GM21447 (cell line): ENCODE data around the gene SLC28A1.

Experiments
- ATAC-seq: cut with Tn5 transposase; IDR thresholded peaks from one replicate; pipeline ENCODE4 v1.9.1; 2021; ENCODE audit not compliant: unreplicated experiment

The SLC28A1 gene

DNA sequence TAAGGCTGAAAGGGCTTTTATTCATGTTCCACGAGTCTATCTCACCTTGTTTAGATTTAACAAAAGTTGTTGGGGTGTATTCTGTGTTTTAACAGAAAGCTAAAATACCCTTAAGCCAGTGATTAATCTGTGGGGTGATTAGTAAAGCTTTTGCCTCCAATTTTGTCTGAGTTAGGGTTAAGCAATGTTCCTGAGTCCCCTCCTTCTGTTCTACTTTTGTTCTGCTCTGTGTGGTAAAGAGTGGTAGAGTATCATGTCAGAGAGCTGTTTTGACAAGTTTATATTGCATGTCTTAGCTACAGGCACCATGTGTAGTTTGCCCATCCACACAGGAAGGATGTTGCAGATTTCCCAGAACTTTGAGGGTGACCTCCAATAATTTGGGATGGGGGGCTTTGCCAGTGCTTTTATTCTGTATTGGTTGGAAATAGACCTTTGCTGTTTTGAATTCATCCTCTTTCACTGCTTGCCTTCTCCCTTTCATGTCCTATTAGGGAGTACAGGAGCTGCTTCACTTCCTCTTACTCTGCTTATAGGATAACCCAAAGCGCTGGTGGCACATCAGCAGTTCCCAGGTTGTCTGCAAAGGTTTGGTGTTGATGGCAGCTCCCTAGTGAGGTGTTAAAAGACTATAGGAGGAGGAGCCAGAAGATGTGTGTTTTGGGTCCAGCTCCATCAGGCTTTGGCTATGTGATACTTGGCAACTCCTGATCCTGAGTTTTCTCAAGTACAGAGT lies 104.6 kb downstream of the SLC28A1 start:
- no peak for ATAC-seq

DNA sequence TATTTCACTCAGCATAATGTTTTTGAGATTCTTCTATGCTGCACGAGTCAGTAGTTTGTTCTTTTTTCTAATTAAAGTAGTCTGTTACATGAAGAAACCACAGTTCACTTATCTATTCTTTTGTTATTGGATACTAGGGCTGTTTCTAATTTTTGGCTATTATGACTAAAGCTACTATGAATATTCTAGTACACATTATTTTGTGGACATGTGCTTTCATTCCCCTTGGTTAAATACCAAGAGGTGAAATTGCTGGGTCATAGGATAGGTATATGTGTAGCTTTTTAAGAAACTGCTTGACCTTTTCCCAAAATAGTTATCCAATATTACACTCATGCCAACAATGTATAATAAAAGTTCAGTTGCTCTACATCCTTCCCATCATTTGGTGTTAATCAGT lies 106.0 kb downstream of the SLC28A1 start:
- no peak for ATAC-seq

DNA sequence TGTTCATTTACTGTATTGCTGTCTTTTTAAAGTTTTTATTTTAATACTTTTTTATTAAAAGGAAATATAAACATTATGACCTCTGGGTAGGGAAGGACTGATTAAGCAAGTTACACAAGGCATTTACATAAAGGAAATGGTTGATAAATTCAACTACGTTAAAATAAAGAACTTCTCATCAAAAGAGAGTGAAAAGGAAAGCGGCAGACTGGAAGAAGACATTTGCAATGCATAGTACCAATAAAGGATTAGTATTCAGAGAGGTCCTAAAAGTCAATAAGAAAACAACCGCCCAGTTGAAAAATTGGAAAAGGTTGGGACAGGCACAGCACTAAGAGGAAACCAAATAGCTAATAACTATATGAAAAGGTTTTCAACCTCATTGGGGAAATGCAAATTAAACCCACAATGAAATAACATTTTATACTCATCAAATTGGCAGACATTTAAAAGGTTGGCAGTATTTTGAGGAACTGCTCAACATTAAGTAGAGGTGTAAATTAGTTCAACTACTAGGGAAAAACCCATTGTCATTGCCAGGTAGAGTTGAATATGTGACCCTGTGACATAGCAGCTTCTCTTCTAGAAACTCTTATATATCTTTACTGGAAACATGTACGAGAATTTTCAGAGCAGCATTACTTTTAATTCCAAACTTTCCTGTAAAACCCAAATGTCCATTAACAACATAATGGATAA lies 106.7 kb downstream of the SLC28A1 start:
- ATAC-seq = no peak

DNA sequence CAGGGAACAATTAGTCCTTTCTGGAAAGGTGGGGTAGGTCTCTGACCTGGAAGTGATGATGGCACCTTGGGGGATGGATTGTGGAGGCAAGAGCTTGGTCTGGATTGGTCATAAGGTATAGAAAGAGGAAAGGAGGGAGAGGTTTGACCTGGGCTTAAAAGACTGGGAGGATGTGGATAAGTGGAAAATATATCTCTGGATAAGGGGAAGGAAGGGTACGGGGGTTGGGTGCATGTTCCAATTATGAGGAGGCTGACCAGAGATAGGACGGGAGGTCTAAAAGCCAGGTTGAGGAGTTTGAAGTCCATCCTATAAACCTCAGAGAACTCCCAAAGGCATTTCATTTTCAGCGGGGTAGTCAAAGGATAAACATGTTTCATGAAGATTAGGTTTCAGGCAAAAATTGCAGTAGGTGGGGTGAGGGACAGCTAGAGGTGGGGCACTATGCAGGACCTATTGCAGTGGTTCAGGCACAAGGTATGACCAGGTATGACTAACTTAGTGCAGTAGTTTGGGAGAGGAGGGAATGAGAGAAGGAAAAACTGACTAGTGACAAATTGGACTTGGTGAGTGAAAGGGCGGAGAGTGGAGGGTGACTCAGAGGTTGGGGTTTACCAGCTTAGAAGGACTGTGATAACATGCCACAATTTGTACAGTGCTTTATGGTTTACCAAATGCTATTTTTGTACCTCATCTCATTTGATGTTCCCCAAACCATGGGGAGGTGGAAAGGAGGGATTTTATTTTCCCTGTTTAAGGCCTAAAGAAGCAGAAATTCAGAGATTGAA lies 107.9 kb downstream of the SLC28A1 start:
- ATAC-seq = no peak
